IPS DF 6.9 (cell line): ENCODE measurements around the gene DUSP16.

Experiments
- DNase-seq: peaks from one replicate; pipeline ENCODE4 v3.0.0-alpha.2; 2013; ENCODE audit warnings: low read depth, low spot score
- H3K27ac ChIP-seq: one replicate; pipeline ENCODE4 v1.5.1; 2013; ENCODE audit warnings: low read length, control low read depth
- H3K27me3 ChIP-seq: 2 replicates; pipeline ENCODE4 v1.6.1; 2013; ENCODE audit warnings: mild to moderate bottlenecking, low read length; ENCODE audit not compliant: control insufficient read depth, insufficient read depth
- H3K36me3 ChIP-seq: 2 replicates; pipeline ENCODE4 v1.6.1; 2013; ENCODE audit warnings: low read length; ENCODE audit not compliant: control insufficient read depth, insufficient read depth
- H3K4me1 ChIP-seq: 2 replicates; pipeline ENCODE4 v1.6.1; 2013; ENCODE audit warnings: low read length; ENCODE audit not compliant: control insufficient read depth, insufficient read depth
- H3K4me3 ChIP-seq: 2 replicates; pipeline ENCODE4 v1.5.1; 2013; ENCODE audit warnings: mild to moderate bottlenecking, low read length
- H3K9me3 ChIP-seq: 2 replicates; pipeline ENCODE4 v1.6.1; 2013; ENCODE audit warnings: low read length, inconsistent platforms; ENCODE audit not compliant: control insufficient read depth, insufficient read depth
- WGBS: extraction: QIAGEN DNeasy Blood & Tissue Kit; methylation state at CpG from one replicate; pipeline ENCODE4 v1.1.7; 2013; ENCODE audit warnings: mixed read lengths, missing lambda C conversion rate; ENCODE audit not compliant: insufficient read length, insufficient coverage; 5-methylcytosine and 5-hydroxymethylcytosine counted together

The DUSP16 gene

DNA sequence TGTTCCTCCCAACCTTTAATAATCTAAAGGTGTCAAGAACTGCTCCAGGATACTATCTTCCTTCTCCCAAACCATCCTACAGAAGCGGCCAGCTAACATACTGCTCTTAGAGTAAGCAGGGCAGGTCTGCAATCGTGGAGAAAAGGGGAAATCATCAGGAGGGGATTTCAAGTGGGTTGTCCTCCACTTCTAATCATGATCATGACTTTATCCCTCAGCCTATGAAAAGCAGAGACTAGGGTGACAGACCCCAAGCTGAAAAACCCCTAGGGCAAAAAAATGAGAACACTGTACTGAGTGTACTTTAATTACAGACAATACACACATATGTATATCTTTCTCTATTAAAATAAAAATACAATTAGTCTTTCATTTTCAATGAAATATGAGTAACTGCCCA, 13.9 kb downstream of the DUSP16 start:
- H3K27me3 ChIP-seq = no peaks in the 10 kb centered on the region
- no peaks in the 10 kb centered on the region for H3K36me3 ChIP-seq
- no peak overlapping the region for H3K4me3 ChIP-seq
- H3K4me1 ChIP-seq = no peaks in the 10 kb centered on the region
- H3K27ac ChIP-seq = no peak overlapping the region
- no peaks in the 10 kb centered on the region for H3K9me3 ChIP-seq
- WGBS = no CpG with 5 or more reads among the region's 2 CpGs
- DNase-seq = no peak

DNA sequence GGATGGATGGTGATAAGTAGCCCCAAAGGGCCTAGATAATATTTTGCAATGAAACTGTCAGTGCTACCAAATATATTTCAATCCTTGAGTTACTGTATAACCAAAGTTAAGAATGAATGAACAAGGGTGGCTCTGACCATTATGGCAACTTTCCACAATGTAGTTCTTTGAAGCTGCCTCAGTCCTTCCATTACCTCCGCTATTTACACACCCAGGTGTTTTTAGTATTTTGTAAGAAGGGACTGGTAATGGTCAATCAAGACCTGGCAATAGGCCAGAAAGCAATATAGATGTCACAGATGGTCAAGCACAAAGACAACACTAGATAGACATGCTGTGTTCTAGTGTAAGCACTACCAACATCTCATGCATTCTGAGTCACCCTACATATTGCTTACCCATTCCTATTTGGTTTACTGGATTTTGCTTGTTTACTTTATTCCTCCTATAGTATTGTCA, 16.3 kb downstream of the DUSP16 start:
- H3K9me3 ChIP-seq = no peaks in the 10 kb centered on the region
- H3K4me3 ChIP-seq = no peak overlapping the region
- no peaks in the 10 kb centered on the region for H3K4me1 ChIP-seq
- whole genome bisulfite sequencing = no CpG with 5 or more reads among the region's 1 CpG
- H3K27me3 ChIP-seq = no peaks in the 10 kb centered on the region
- no peak for DNase-seq
- no peak overlapping the region for H3K27ac ChIP-seq
- no peaks in the 10 kb centered on the region for H3K36me3 ChIP-seq

DNA sequence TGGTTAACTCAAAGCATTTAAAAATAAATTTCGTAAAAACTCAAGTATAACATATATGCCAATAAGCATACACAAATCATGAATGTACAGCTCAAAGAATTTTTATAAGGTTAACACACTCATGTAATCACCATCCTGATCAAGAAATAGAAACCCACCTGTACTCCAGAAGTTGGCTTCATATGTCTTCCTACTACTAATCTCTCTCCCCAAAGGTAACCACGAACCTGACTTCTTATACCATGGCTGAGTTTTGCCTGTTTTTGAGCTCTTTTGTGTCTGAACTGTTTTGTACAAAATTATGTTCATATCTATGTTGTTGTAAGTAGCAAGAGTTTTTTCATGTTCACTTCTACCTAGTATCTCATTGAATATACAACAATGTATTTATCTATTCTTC, 18.7 kb downstream of the DUSP16 start:
- H3K9me3 ChIP-seq = no peaks in the 10 kb centered on the region
- WGBS = no CpG with 5 or more reads among the region's 2 CpGs
- no peaks in the 10 kb centered on the region for H3K36me3 ChIP-seq
- no peak overlapping the region for H3K27ac ChIP-seq
- no peak for DNase-seq
- H3K4me3 ChIP-seq = no peak overlapping the region
- no peaks in the 10 kb centered on the region for H3K27me3 ChIP-seq
- no peaks in the 10 kb centered on the region for H3K4me1 ChIP-seq

DNA sequence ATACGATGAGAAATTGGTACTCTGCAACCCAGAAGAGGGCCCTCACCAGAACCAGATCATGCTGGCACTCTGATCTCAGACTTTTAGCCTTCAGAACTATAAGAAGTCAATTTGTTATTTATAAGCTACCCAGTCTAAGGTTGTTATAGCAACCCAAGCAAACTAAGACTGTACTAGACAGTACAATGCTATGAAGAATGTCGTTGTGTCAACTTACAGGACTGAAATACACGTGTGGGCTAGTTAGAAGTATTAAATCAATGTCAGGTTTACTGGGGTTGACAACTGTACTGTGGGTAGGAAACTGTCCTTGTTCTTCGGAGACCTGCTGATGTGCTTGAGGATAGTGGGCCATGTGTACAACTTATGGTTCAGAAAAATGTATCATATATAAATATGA, 19.7 kb downstream of the DUSP16 start:
- Histone ChIP-seq H3K4me1 (no peaks in the 10 kb centered on the region), H3K4me3 (no peak overlapping the region), H3K36me3 (no peaks in the 10 kb centered on the region), H3K27ac (no peak overlapping the region), H3K9me3 (no peaks in the 10 kb centered on the region), H3K27me3 (no peaks in the 10 kb centered on the region)
- no peak for DNase-seq
- WGBS = no CpG with 5 or more reads among the region's 4 CpGs

DNA sequence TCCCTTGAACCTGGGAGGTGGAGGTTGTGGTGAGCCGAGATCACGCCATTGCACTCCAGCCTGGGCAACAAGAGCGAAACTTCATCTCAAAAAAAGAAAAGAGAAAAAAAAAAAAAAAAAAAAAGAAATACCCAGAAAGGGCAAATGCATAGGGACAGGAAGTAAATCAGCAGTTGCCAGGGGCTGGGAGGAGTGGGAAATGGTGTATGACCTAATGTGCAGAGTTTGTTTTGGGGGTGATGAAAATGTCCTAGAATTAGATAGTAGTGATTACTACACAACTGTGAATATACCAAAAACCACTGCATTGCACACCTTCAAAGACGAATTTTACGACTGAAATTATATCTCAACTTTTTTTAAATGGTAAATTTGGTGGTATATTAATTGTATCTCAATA, 20.4 kb downstream of the DUSP16 start:
- Histone ChIP-seq H3K27me3 (no peaks in the 10 kb centered on the region), H3K4me1 (no peaks in the 10 kb centered on the region), H3K4me3 (no peak overlapping the region), H3K36me3 (no peaks in the 10 kb centered on the region), H3K9me3 (no peaks in the 10 kb centered on the region), H3K27ac (no peak overlapping the region)
- no CpG with 5 or more reads among the region's 5 CpGs for WGBS
- no peak for DNase-seq

DNA sequence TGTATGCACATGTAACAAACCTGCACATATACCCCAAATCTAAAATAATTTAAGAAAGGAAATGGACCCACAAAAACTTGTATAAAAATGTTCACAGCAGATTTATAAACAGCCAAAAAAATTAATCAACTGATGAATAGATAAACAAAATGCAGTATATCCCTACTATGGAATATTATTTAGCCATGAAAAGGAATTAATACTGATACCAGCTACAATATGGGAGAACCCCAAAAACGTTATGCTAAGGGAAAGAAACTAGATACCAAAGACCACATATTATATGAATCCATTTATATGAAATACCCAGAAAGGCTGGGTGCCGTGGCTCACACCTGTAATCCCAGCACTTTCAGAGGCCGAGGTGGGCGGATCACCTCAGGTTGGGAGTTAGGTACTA, 20.9 kb downstream of the DUSP16 start:
- Histone ChIP-seq H3K36me3 (no peaks in the 10 kb centered on the region), H3K4me3 (no peak overlapping the region), H3K4me1 (no peaks in the 10 kb centered on the region), H3K9me3 (no peaks in the 10 kb centered on the region), H3K27me3 (no peaks in the 10 kb centered on the region), H3K27ac (no peak overlapping the region)
- no peak for DNase-seq
- no CpG with 5 or more reads among the region's 4 CpGs for WGBS

DNA sequence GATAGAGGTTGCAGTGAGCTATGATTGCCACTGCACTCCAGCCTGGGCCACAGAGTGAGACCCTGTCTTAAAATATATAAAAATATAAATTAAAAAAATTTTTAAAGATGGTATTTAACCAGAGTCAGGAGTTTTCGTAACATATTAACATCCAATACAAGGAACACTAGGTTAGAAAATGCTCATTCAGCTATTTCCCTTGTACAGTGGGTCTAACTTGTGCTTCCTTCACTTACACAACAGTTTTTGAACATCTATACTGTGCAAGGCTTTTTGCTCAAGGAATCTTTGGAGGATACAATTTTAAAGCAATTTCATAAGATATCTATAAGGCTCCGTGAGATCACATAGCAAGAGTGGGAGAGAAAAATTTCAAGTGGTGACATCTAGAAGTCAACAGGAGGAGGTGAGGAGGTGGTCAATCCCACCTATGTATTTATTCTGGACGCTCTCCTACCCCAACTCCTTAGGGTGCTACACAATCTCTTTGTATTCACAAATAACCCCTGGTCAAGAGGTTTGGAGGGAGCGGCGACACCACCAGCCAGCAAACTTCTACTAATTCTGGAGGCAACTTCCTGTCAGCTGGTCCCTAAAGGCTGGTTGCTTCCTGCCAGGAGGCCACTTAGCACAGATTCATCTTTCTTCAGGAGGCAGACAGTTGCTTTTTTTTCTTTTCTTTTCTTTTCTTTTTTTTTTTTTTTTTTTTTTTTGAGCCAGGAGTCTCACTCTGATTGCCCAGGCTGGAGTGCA, 22.2 kb downstream of the DUSP16 start:
- no CpG with 5 or more reads among the region's 5 CpGs for WGBS
- Histone ChIP-seq H3K4me3 (no peak overlapping the region), H3K36me3 (no peaks in the 10 kb centered on the region), H3K4me1 (no peaks in the 10 kb centered on the region), H3K27ac (no peak overlapping the region), H3K27me3 (no peaks in the 10 kb centered on the region), H3K9me3 (no peaks in the 10 kb centered on the region)
- no peak for DNase-seq

DNA sequence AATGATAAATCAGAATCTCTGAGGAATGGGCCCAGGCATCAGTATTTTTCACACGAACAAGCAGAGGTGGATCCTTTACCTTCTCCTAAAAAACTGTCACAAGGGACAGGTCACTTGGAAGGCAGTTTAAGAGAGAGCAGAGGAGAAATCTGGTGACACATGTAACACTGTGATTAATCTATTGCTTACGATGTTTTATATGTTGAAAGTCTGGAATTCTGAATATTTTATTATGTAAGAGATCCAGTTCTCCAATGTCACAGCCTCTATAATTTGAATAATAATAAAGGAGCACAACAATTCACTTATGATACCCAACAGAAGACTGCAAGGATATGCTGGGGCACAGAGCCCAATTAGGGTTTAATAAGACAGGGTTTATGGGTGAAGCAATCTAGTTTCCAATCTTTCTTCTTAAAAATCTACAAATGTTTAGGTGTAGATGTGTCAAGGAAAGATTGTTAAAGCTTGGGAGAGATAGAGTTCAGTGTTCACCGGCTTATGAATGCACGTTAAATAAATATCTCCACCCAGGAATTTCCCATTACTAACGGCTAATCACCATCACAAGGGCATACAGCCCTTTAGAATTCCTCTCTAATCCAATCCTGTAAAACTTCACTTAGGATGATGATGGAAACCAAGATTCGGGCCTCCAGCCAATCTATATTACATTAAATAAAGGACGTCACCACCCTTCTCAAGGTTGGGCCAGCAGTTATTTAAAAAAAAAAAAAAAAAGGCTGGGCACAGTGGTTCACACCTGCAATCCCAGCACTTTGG, 23.4 kb downstream of the DUSP16 start:
- Histone ChIP-seq H3K27me3 (no peaks in the 10 kb centered on the region), H3K9me3 (no peaks in the 10 kb centered on the region), H3K4me1 (no peaks in the 10 kb centered on the region), H3K36me3 (no peaks in the 10 kb centered on the region), H3K4me3 (no peak overlapping the region), H3K27ac (no peak overlapping the region)
- WGBS = no CpG with 5 or more reads among the region's 7 CpGs
- no peak for DNase-seq

DNA sequence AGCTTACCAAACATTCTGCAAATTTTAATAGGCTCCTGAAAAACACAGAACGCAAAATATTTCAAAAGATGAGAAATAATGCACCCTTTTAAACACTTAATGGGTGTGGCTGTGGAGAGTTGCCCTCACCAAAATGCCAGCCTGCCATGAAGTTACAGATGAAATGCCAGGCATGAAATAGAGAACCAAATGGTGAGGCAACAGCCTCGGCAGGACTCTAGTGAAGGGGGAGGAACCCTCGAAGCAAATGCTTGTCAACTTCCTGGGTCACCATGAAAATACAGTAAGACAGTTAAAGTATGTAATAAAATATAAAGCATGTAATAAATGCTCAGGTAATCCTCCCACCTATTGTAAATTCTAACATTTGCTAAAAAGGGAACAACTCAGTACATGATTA, 24.1 kb downstream of the DUSP16 start:
- H3K36me3 ChIP-seq = no peaks in the 10 kb centered on the region
- no peaks in the 10 kb centered on the region for H3K9me3 ChIP-seq
- no peaks in the 10 kb centered on the region for H3K4me1 ChIP-seq
- H3K27ac ChIP-seq = no peak overlapping the region
- DNase-seq = no peak
- H3K27me3 ChIP-seq = no peaks in the 10 kb centered on the region
- no peak overlapping the region for H3K4me3 ChIP-seq
- no CpG with 5 or more reads among the region's 3 CpGs for WGBS

DNA sequence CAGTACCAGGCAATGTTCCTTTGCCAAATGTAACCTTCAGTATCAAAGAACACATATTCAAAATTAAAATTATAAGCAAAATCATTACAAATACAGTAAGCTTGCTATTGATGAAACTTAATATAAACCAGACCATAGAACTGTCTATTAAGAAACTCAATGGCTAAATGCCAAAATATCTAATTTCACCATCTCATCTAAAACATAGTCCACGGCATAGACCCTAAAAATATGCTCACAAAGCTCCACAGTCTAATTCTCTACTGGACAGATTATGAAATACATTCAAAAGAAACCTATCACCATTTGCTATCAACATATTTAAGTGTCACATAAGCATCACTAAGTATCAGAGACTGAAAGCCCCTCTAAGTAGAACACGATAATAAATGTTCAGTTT, 25.2 kb downstream of the DUSP16 start:
- H3K4me1 ChIP-seq = no peaks in the 10 kb centered on the region
- no peak overlapping the region for H3K27ac ChIP-seq
- 100% methylated on average over 1 of the region's 2 CpGs for WGBS
- H3K4me3 ChIP-seq = no peak overlapping the region
- H3K36me3 ChIP-seq = no peaks in the 10 kb centered on the region
- H3K27me3 ChIP-seq = no peaks in the 10 kb centered on the region
- no peaks in the 10 kb centered on the region for H3K9me3 ChIP-seq
- DNase-seq = no peak
